Effector memory CD8-positive, alpha-beta T cell (primary cell): Measurements from ENCODE around the gene FBXL17.
"Not testable (repeated sequence)": the region's sequence is repeated elsewhere in the genome, so short reads cannot be mapped to it uniquely, and the experiment has no call there.

Source experiments
- ATAC-seq: fragments of 150-1000 bp; cut with Tn5 transposase; replicated peaks from 2 replicates; pipeline ENCODE4 v1.10.0; 2021; ENCODE audit warnings: mild to moderate bottlenecking, moderate library complexity
- DNase-seq, 3 experiments: peaks; one replicate each; pipeline ENCODE4 v3.0.0; 2021
- H3K27ac Mint-ChIP-seq, 2 donors: one replicate each; pipeline ENCODE4 v1.8.0; 2022; ENCODE audit warnings: mild to moderate bottlenecking in 2 of 2, mixed read lengths in 2 of 2, moderate library complexity in 2 of 2
- H3K27me3 Mint-ChIP-seq, 2 donors: one replicate each; pipeline ENCODE4 v1.8.0; 2022; ENCODE audit warnings: mixed read lengths in 2 of 2
- H3K36me3 Mint-ChIP-seq: one replicate; pipeline ENCODE4 v1.8.0; 2022; ENCODE audit warnings: mild to moderate bottlenecking, moderate library complexity, mixed read lengths; ENCODE audit not compliant: insufficient read depth
- H3K4me1 Mint-ChIP-seq, 2 donors: one replicate each; pipeline ENCODE4 v1.8.0; 2022; ENCODE audit warnings: low read depth in 2 of 2, mixed read lengths in 2 of 2
- H3K4me3 Mint-ChIP-seq, 2 donors: one replicate each; pipeline ENCODE4 v1.8.0; 2022; ENCODE audit warnings: mild to moderate bottlenecking in 2 of 2, mixed read lengths in 2 of 2, moderate library complexity in 2 of 2
- H3K9me3 Mint-ChIP-seq, 2 donors: one replicate each; pipeline ENCODE4 v1.8.0; 2022; ENCODE audit warnings: mixed read lengths in 2 of 2
- total RNA-seq, 9 experiments: gene quantifications; one replicate each; lab custom pipeline; 2026; lab: John Stamatoyannopoulos, UW

Gene FBXL17
- 10.7 to 52.1 (median 29.6) reads per million in 9 experiments for total RNA-seq

GRCh38 chr5:108381954-108382783 is at the start of gene FBXL17:
Gene FBXL17, minus strand, starts transcription at chr5:108382098.
- DNase-seq = peak; percentile 87 to 90 (median 88)
- Mint-ChIP-seq H3K4me1 (peaks cover 22 to 38% of the 10 kb centered on the region in 2 donors), H3K4me3 (peak within 1 kb of the TSS; percentile 74 to 86), H3K9me3 (peaks cover 1 to 4% of the 10 kb centered on the region in 2 donors), H3K27me3 (no peaks in the 10 kb centered on the region), H3K36me3 (peaks cover 26% of the 10 kb centered on the region), H3K27ac (peak within 1 kb of the TSS; percentile 90 to 97)
- peak; percentile 76 for ATAC-seq

DNA sequence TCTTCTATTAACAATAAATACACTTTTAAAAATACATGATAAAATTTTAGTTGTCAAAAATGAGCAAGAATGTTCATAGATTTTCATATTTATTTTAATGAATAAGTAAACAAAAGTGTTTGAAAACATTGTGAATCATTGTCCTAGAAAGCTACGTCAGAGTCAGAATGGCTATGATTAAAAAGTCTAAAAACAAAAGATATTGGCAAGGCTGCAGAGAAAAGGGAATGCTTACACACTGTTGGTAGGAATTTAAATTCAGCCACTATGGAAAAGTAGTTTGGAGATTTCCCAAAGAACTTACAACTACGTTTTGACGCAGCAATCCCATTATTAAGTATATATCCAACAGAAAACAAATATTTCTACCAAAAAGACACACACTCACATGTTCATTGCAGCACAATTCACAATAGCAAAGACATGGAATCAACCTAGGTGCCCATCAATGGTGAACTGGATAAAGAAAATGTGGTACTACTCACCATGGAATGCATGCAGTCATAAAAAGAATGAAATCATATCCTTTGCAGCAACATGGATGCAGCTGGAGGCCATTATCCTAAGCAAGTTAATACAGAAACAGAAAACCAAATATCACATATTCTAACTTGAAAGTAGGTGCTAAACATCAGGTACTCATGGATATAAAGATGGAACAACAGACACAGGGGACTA is 49.2 kb upstream of the FBXL17 start:
- Mint-ChIP-seq H3K27ac (no peak overlapping the region), H3K36me3 (no peaks in the 10 kb centered on the region), H3K4me1 (no peaks in the 10 kb centered on the region), H3K9me3 (no peaks in the 10 kb centered on the region), H3K27me3 (peaks cover 27 to 43% of the 10 kb centered on the region in 2 donors), H3K4me3 (no peak overlapping the region)
- ATAC-seq (no peak), DNase-seq (no peak)

GRCh38 chr5:108421713-108422112 is 39.8 kb upstream of the FBXL17 start:
- Mint-ChIP-seq H3K4me3 (no peak overlapping the region), H3K27me3 (peaks cover 46 to 48% of the 10 kb centered on the region in 2 donors), H3K27ac (no peak overlapping the region), H3K9me3 (peaks cover 0 to 7% of the 10 kb centered on the region in 2 donors), H3K36me3 (no peaks in the 10 kb centered on the region), H3K4me1 (no peaks in the 10 kb centered on the region)
- ATAC-seq (no peak), DNase-seq (no peak)

DNA sequence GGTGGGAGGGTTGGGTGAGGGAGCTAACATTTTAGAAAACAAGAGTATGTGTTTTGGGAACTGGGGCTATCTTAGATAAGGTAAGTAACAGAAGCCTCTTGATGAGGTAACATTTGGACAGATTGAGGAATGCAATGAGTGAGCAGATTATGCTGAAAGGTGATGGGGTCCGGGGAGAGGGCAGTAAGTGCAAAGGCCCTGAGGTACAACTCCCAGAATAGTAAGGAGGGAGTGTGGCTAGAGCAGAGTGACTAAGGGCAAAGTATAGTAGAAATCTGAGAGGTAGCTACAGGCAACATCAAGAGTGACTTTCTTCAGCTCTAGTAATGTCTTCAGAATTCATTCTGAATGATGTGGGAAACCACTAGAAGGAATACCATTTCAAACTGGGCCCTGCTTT is 38.9 kb upstream of the FBXL17 start:
- H3K4me3 Mint-ChIP-seq = no peak overlapping the region
- DNase-seq (no peak), ATAC-seq (no peak)
- H3K9me3 Mint-ChIP-seq = peaks cover 0 to 7% of the 10 kb centered on the region in 2 donors
- no peak overlapping the region for H3K27ac Mint-ChIP-seq
- peaks cover 37 to 47% of the 10 kb centered on the region in 2 donors for H3K27me3 Mint-ChIP-seq
- H3K36me3 Mint-ChIP-seq = no peaks in the 10 kb centered on the region
- H3K4me1 Mint-ChIP-seq = no peaks in the 10 kb centered on the region

DNA sequence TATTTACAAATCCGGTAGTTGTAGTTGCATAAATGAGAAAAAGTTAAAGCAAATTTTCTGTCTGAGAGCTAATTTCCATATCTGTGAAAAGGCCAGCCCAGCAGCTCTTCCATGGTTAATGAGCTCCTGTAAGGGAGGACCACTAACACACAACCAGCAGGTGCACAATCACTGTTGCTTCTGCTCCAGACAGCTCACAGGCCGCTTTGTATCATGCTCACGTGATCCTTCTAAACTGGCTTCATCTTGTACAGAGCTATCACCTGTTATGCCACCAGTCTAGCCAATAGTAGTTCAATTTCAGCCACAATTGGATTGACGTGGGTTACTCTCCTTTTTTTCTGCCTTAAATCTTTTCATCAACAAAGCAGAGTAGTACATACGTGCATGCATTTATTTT is 38.3 kb upstream of the FBXL17 start:
- no peaks in the 10 kb centered on the region for H3K4me1 Mint-ChIP-seq

GRCh38 chr5:108418197-108418596 is 36.3 kb upstream of the FBXL17 start:
- H3K27ac Mint-ChIP-seq = no peak overlapping the region
- ATAC-seq = no peak

More for the DNA sequence above, 38.3 kb upstream of the FBXL17 start:
- Mint-ChIP-seq H3K27ac (no peak overlapping the region), H3K36me3 (no peaks in the 10 kb centered on the region), H3K4me3 (no peak overlapping the region), H3K27me3 (peaks cover 31 to 41% of the 10 kb centered on the region in 2 donors), H3K9me3 (peaks cover 0 to 7% of the 10 kb centered on the region in 2 donors)
- no peak for ATAC-seq
- no peak for DNase-seq

DNA sequence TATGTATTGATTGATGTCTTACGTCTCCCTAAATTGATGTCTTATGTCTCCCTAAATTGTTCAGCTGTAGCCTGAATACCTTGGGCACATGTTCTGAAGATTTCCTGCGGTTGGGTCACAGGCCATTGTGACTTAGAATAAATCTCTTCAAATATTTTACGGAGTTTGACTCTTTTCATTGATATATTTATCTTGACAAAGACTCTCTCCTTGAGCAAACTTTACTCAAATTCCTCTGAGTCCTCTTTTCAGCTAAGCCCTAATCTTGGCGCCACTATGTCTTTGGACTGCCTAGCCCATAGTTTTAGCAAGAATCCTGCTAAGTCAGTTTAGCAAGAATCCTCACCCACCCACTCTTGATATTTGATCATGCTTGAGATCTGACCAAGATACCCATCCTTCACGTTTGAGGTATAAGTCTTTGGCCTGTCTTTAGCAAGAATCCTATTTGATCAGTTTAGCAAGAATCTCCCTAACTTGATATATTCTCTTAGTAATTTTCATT is 35.3 kb upstream of the FBXL17 start:
- peaks cover 0 to 1% of the 10 kb centered on the region in 2 donors for H3K9me3 Mint-ChIP-seq
- H3K4me1 Mint-ChIP-seq = no peaks in the 10 kb centered on the region
- H3K4me3 Mint-ChIP-seq = no peak overlapping the region
- DNase-seq (no peak), ATAC-seq (no peak)
- H3K27me3 Mint-ChIP-seq = peaks cover 19 to 31% of the 10 kb centered on the region in 2 donors
- no peaks in the 10 kb centered on the region for H3K36me3 Mint-ChIP-seq
- no peak overlapping the region for H3K27ac Mint-ChIP-seq

More at GRCh38 chr5:108418197-108418596, 36.3 kb upstream of the FBXL17 start:
- Mint-ChIP-seq H3K4me1 (no peaks in the 10 kb centered on the region), H3K4me3 (no peak overlapping the region), H3K9me3 (peaks cover 0 to 1% of the 10 kb centered on the region in 2 donors), H3K27me3 (peaks cover 19 to 31% of the 10 kb centered on the region in 2 donors), H3K36me3 (no peaks in the 10 kb centered on the region)
- DNase-seq = no peak

DNA sequence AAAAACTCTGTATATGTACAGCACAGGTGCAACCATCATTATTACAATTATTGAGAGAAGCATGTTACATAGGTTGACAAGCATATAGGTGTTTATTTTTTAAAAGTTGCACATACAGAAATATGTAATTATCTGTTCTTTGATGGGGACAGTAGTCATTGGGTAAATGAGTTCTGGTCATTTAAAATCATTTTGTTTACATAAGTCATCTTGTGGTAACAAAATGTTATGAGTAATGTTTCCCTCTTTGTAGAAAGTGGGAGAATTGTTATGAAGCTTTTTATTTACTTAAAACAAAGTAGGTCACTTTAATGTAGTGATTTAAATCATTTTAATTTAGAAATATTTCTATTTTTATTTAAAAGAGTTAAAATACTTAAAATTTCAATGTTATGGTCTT is 33.8 kb upstream of the FBXL17 start:
- ATAC-seq (no peak), DNase-seq (no peak)
- H3K4me1 Mint-ChIP-seq = no peaks in the 10 kb centered on the region
- H3K27me3 Mint-ChIP-seq = peaks cover 19 to 31% of the 10 kb centered on the region in 2 donors
- no peak overlapping the region for H3K27ac Mint-ChIP-seq
- H3K4me3 Mint-ChIP-seq = no peak overlapping the region
- H3K9me3 Mint-ChIP-seq = peaks cover 0 to 1% of the 10 kb centered on the region in 2 donors
- H3K36me3 Mint-ChIP-seq = no peaks in the 10 kb centered on the region

GRCh38 chr5:108409786-108410185 is 27.9 kb upstream of the FBXL17 start:
- H3K27ac Mint-ChIP-seq = no peak overlapping the region
- DNase-seq (no peak), ATAC-seq (no peak)
- no peaks in the 10 kb centered on the region for H3K36me3 Mint-ChIP-seq
- H3K4me1 Mint-ChIP-seq = no peaks in the 10 kb centered on the region
- H3K9me3 Mint-ChIP-seq = peaks cover 0 to 2% of the 10 kb centered on the region in 2 donors
- H3K27me3 Mint-ChIP-seq = peaks cover 5 to 7% of the 10 kb centered on the region in 2 donors
- no peak overlapping the region for H3K4me3 Mint-ChIP-seq

GRCh38 chr5:108405201-108405600 is 23.3 kb upstream of the FBXL17 start:
- DNase-seq, ATAC-seq, H3K9me3 Mint-ChIP-seq, H3K4me3 Mint-ChIP-seq, H3K27ac Mint-ChIP-seq, H3K36me3 Mint-ChIP-seq, H3K4me1 Mint-ChIP-seq: not testable (repeated sequence)
- peaks cover 42 to 50% of the 10 kb centered on the region in 2 donors for H3K27me3 Mint-ChIP-seq

DNA sequence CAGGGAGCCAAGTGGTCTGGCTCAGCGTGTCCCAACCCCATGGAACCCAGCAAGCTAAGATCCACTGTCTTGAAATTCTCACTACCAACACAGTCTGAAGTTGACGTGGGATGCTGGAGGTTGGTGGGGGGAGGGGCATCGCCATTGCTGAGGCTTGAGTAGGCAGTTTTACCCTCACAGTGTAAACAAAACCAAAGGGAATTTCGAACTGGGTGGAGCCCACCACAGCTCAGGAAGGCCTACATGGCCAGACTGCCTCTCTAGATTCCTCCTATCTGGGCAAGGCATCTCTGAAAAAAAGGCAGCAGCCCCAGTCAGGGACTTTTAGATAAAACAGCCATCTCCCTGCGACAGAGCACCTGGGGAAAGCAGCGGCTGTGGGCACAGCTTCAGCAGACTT is 17.1 kb upstream of the FBXL17 start:
- H3K4me1 Mint-ChIP-seq = no peaks in the 10 kb centered on the region
- H3K4me3 Mint-ChIP-seq = no peak overlapping the region
- no peaks in the 10 kb centered on the region for H3K36me3 Mint-ChIP-seq
- DNase-seq = no peak
- H3K27me3 Mint-ChIP-seq = peaks cover 47 to 65% of the 10 kb centered on the region in 2 donors
- H3K9me3 Mint-ChIP-seq = peaks cover 4 to 13% of the 10 kb centered on the region in 2 donors
- ATAC-seq = no peak
- H3K27ac Mint-ChIP-seq = no peak overlapping the region

DNA sequence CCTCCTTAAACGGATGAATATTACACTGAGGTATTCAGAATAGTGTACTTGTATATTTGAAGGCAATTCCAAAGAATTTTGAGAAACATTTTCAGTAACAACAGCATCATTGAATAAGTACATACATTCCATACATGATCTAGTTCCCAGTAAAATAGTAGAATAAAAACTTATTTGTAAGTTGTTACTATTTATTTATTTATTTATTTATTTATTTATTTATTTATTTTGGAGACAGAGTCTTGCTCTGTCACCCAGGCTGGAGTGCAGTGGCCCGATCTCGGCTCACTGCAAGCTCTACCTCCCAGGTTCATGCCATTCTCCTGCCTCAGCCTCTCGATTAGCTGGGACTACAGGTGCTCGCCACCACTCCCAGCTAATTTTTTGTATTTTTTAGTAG is 14.9 kb upstream of the FBXL17 start:
- not testable (repeated sequence) for H3K36me3 Mint-ChIP-seq, ATAC-seq, H3K4me1 Mint-ChIP-seq, H3K27ac Mint-ChIP-seq, H3K4me3 Mint-ChIP-seq, DNase-seq
- Mint-ChIP-seq H3K27me3 (peaks cover 26 to 44% of the 10 kb centered on the region in 2 donors), H3K9me3 (peaks cover 4 to 13% of the 10 kb centered on the region in 2 donors)

DNA sequence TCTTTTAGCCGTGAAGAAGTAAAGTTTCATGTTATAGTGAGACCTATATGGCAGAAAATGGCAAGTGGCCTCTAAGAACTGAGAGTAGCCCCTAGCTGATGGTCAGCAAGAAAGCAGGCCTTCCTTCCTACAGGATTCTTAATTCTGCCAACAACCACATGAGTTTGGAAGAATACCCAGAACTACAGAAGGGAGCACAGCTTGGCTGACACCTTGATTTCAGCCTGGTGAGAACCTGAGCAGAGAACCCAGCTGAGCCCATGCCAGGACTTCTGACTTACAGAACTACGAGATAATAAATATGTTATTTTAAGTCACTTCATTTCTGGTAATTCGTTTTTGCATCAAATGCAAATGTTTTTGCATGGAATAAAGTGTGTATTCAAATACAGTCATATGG is 5.9 kb upstream of the FBXL17 start:
- no peak overlapping the region for H3K4me3 Mint-ChIP-seq
- H3K4me1 Mint-ChIP-seq = peaks cover 6 to 13% of the 10 kb centered on the region in 2 donors
- peaks cover 1% of the 10 kb centered on the region for H3K36me3 Mint-ChIP-seq
- H3K27ac Mint-ChIP-seq = no peak overlapping the region
- H3K27me3 Mint-ChIP-seq = no peaks in the 10 kb centered on the region
- no peak for DNase-seq
- H3K9me3 Mint-ChIP-seq = no peaks in the 10 kb centered on the region
- ATAC-seq = no peak
